ENCODE measurements around the gene GRIK4. TPM values are rescaled to one million over a fixed set of nuclear protein-coding genes. Genes with fewer than 3 reads are reported as not detected.

GRIK4 gene
- total and polyA plus RNA-seq, 2 donors (not counting 1 experiment from before 2014, with no cell fraction given): 0.12 to 0.27 TPM

DNA sequence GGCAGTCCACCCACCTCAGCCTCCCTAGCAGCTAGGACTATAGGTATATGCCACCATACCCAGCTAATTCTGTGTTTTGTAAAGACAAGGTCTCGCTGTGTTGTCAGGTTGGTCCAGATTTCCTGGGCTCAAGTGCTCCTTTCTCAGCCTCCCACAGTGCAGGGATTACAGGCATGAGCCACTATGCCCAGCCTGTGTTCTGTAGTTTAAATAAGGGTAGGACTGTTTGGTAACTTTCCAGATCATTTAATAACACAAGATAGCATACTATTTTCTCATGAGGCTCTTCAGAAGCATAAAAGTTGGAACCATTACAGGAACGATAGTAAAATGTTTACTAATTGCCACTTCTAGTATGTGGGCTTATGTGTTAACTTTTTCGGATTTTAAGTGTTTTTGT, 38.0 kb upstream of the GRIK4 start:
- Mint-ChIP-seq H3K27me3 (no peaks in the 10 kb centered on the region), H3K27ac (no peak overlapping the region), H3K4me1 (no peaks in the 10 kb centered on the region), H3K9me3 (ENCODE audit: insufficient read depth) (no peaks in the 10 kb centered on the region), H3K4me3 (no peak overlapping the region)
- ATAC-seq (ENCODE audit: low read depth): no peak
- no peak for DNase-seq
- CTCF ChIA-PET: no interaction called here
- H3K9me3 ChIP-seq (ENCODE audit: control extremely low read depth in 1 of 3, control insufficient read depth in 2 of 3, insufficient read depth in 1 of 3, low read length in 2 of 3): no peaks in the 10 kb centered on the region
- WGBS (ENCODE audit: insufficient coverage): no CpG with 5 or more reads among the region's 3 CpGs
- H3K27me3 ChIP-seq (replicated peaks in 1 of 4; ENCODE audit: control extremely low read depth in 1 of 4, control insufficient read depth in 3 of 4, insufficient read depth in 4 of 4, low read length in 3 of 4): no peaks in the 10 kb centered on the region
- H2AFZ ChIP-seq (ENCODE audit: insufficient read depth, low read depth, low read length, poor library complexity, severe bottlenecking): no peak overlapping the region
- no peaks in the 10 kb centered on the region for H4K20me1 ChIP-seq (ENCODE audit: control insufficient read depth, insufficient read depth, low read length, poor library complexity, severe bottlenecking)
- H3K4me1 ChIP-seq (ENCODE audit: control insufficient read depth in 2 of 2, insufficient read depth in 2 of 2, low read length in 2 of 2): no peaks in the 10 kb centered on the region
- H3K9ac ChIP-seq (ENCODE audit: low read length): no peak overlapping the region
- H3K79me2 ChIP-seq (ENCODE audit: control insufficient read depth, insufficient read depth, low read length): no peaks in the 10 kb centered on the region
- H3K4me2 ChIP-seq (replicated peaks; ENCODE audit: low read depth, low read length, poor library complexity, severe bottlenecking): no peak overlapping the region
- POLR2A ChIA-PET: no interaction called here
- H3K36me3 ChIP-seq (replicated peaks in 1 of 2; ENCODE audit: control extremely low read depth in 1 of 2, control insufficient read depth in 1 of 2, extremely low read depth in 1 of 2, insufficient read depth in 2 of 2, low read length in 1 of 2): peaks cover 0 to 8% of the 10 kb centered on the region in 2 experiments
- H3K4me3 ChIP-seq (ENCODE audit: control extremely low read depth in 1 of 5, extremely low read depth in 1 of 5, insufficient read depth in 1 of 5, low read depth in 2 of 5, low read length in 4 of 5): no peak overlapping the region
- no peak for TF ChIP-seq EZH2 (IDR thresholded peaks at IDR 0.05; ENCODE audit: borderline replicate concordance, insufficient read depth, low read depth, low read length, poor library complexity, severe bottlenecking)
- intact Hi-C loops (cut with micrococcal nuclease): no loop called here
- no peak overlapping the region for H3K27ac ChIP-seq (ENCODE audit: low read length in 2 of 2)

DNA sequence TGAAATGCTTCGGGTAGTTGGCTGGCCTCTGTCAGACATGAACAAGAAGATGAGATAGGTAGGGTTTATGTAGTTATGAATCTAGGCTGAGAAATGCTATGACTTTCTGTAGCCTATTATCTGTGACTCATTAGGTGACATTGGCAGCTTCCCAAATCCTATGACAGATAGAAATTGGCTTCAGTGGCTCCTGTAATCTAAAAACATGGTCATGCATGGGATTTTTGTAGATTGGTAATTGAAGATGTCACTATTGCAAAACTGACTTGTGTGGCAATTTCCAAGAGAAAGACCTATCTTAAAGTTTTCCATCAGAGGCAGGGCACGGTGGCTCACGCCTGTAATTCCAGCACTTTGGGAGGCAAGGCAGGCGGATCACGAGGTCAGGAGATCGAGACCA, 29.4 kb upstream of the GRIK4 start:
- CTCF ChIA-PET: no interaction called here

More for the DNA sequence above, 29.4 kb upstream of the GRIK4 start:
- ATAC-seq (ENCODE audit: low read depth) (no peak), DNase-seq (no peak)
- no peaks in the 10 kb centered on the region for H3K4me1 Mint-ChIP-seq
- no peaks in the 10 kb centered on the region for H3K79me2 ChIP-seq (ENCODE audit: control insufficient read depth, insufficient read depth, low read length)
- H4K20me1 ChIP-seq (ENCODE audit: control insufficient read depth, insufficient read depth, low read length, poor library complexity, severe bottlenecking): no peaks in the 10 kb centered on the region
- H3K9me3 ChIP-seq (ENCODE audit: control extremely low read depth in 1 of 3, control insufficient read depth in 2 of 3, insufficient read depth in 1 of 3, low read length in 2 of 3): no peaks in the 10 kb centered on the region
- H2AFZ ChIP-seq (ENCODE audit: insufficient read depth, low read depth, low read length, poor library complexity, severe bottlenecking): no peak overlapping the region
- H3K4me3 ChIP-seq (ENCODE audit: control extremely low read depth in 1 of 5, extremely low read depth in 1 of 5, insufficient read depth in 1 of 5, low read depth in 2 of 5, low read length in 4 of 5): no peak overlapping the region
- H3K4me3 Mint-ChIP-seq: no peak overlapping the region
- no peaks in the 10 kb centered on the region for H3K4me1 ChIP-seq (ENCODE audit: control insufficient read depth in 2 of 2, insufficient read depth in 2 of 2, low read length in 2 of 2)
- TF ChIP-seq, protein P1, sequence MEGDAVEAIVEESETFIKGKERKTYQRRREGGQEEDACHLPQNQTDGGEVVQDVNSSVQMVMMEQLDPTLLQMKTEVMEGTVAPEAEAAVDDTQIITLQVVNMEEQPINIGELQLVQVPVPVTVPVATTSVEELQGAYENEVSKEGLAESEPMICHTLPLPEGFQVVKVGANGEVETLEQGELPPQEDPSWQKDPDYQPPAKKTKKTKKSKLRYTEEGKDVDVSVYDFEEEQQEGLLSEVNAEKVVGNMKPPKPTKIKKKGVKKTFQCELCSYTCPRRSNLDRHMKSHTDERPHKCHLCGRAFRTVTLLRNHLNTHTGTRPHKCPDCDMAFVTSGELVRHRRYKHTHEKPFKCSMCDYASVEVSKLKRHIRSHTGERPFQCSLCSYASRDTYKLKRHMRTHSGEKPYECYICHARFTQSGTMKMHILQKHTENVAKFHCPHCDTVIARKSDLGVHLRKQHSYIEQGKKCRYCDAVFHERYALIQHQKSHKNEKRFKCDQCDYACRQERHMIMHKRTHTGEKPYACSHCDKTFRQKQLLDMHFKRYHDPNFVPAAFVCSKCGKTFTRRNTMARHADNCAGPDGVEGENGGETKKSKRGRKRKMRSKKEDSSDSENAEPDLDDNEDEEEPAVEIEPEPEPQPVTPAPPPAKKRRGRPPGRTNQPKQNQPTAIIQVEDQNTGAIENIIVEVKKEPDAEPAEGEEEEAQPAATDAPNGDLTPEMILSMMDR (IDR thresholded peaks at IDR 0.05): no peak
- TF ChIP-seq EZH2 (IDR thresholded peaks at IDR 0.05; ENCODE audit: borderline replicate concordance, insufficient read depth, low read depth, low read length, poor library complexity, severe bottlenecking): no peak
- H3K36me3 ChIP-seq (replicated peaks in 1 of 2; ENCODE audit: control extremely low read depth in 1 of 2, control insufficient read depth in 1 of 2, extremely low read depth in 1 of 2, insufficient read depth in 2 of 2, low read length in 1 of 2): peaks cover 0 to 16% of the 10 kb centered on the region in 2 experiments
- H3K9me3 Mint-ChIP-seq (ENCODE audit: insufficient read depth): no peaks in the 10 kb centered on the region
- no peak overlapping the region for H3K4me2 ChIP-seq (replicated peaks; ENCODE audit: low read depth, low read length, poor library complexity, severe bottlenecking)
- no peak overlapping the region for H3K27ac ChIP-seq (ENCODE audit: low read length in 2 of 2)
- no peaks in the 10 kb centered on the region for H3K27me3 Mint-ChIP-seq
- no peaks in the 10 kb centered on the region for H3K27me3 ChIP-seq (replicated peaks in 1 of 4; ENCODE audit: control extremely low read depth in 1 of 4, control insufficient read depth in 3 of 4, insufficient read depth in 4 of 4, low read length in 3 of 4)
- WGBS (ENCODE audit: insufficient coverage): 97% methylated on average over 6 of the region's 6 CpGs
- no peak overlapping the region for H3K9ac ChIP-seq (ENCODE audit: low read length)
- intact Hi-C loops (cut with micrococcal nuclease): no loop called here
- POLR2A ChIA-PET: no interaction called here
- no peak overlapping the region for H3K27ac Mint-ChIP-seq
